Prostate gland (tissue), 2 donors: ENCODE results near the gene RBM20.

Source experiments
- POLR2A ChIP-seq: fragments of 450-650 bp; IDR thresholded peaks from one replicate; pipeline ENCODE4 v1.6.1; 2016; ENCODE audit warnings: antibody characterized with exemption, mild to moderate bottlenecking
- POLR2AphosphoS5 ChIP-seq: sonication (generic); formaldehyde crosslinking; IDR thresholded peaks from one replicate; pipeline ENCODE4 v1.6.1; 2017; ENCODE audit warnings: antibody characterized with exemption
- TF ChIP-seq, protein P1 (sequence below), 4 experiments: fragments of 200-600 bp in 2 of 4; fragments of 450-650 bp in 2 of 4; sonication (generic) in 2 of 4; IDR thresholded peaks; 1 replicate in 3 of 4; 2 replicates in 1 of 4; pipeline ENCODE4 v1.5.1; 2016 to 2019; ENCODE audit warnings: antibody characterized with exemption in 4 of 4, mild to moderate bottlenecking in 2 of 4, moderate library complexity in 2 of 4

- TF ChIP-seq, protein P1, sequence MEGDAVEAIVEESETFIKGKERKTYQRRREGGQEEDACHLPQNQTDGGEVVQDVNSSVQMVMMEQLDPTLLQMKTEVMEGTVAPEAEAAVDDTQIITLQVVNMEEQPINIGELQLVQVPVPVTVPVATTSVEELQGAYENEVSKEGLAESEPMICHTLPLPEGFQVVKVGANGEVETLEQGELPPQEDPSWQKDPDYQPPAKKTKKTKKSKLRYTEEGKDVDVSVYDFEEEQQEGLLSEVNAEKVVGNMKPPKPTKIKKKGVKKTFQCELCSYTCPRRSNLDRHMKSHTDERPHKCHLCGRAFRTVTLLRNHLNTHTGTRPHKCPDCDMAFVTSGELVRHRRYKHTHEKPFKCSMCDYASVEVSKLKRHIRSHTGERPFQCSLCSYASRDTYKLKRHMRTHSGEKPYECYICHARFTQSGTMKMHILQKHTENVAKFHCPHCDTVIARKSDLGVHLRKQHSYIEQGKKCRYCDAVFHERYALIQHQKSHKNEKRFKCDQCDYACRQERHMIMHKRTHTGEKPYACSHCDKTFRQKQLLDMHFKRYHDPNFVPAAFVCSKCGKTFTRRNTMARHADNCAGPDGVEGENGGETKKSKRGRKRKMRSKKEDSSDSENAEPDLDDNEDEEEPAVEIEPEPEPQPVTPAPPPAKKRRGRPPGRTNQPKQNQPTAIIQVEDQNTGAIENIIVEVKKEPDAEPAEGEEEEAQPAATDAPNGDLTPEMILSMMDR (IDR thresholded peaks at IDR 0.05), result no peak
- TF ChIP-seq POLR2A (no peak), POLR2AphosphoS5 (no peak)
Measured at GRCh38 chr10:110751850-110752249, 107.7 kb downstream of the RBM20 start.
